Left lung (tissue), 10 donors: Measurements from ENCODE around the gene PCSK5. TPM values are rescaled to one million over a fixed set of nuclear protein-coding genes. Genes with fewer than 3 reads are reported as not detected.

Experiments used
- ATAC-seq: fragments of 200-7000 bp; cut with Tn5 transposase; one replicate; pipeline ENCODE4 v1.9.1; 2020; ENCODE audit warnings: moderate library complexity
- DNase-seq, 4 donors: peaks; one replicate each; pipeline ENCODE4 v3.0.0-alpha.2; 2013 to 2020
- H3K27ac ChIP-seq, 2 donors: fragments of 200-600 bp; sonication (generic) in 1 of 2; one replicate each; pipeline versions ENCODE4 v1.5.0 to v1.8.0; 2020 to 2021
- H3K27me3 ChIP-seq, 2 donors: fragments of 200-600 bp; sonication (generic) in 1 of 2; one replicate each; pipeline versions ENCODE4 v1.5.0 to v1.8.0; 2020 to 2021
- H3K36me3 ChIP-seq, 2 donors: fragments of 200-600 bp; sonication (generic) in 1 of 2; one replicate each; pipeline versions ENCODE4 v1.5.0 to v1.8.0; 2020 to 2021
- H3K4me1 ChIP-seq, 2 donors: fragments of 200-600 bp; one replicate each; pipeline ENCODE4 v1.8.0; 2021
- H3K4me3 ChIP-seq, 2 donors: fragments of 200-600 bp; sonication (generic) in 1 of 2; one replicate each; pipeline versions ENCODE4 v1.5.0 to v1.8.0; 2020 to 2021; ENCODE audit warnings: mild to moderate bottlenecking in 1 of 2
- H3K9me3 ChIP-seq, 2 donors: fragments of 200-600 bp; sonication (generic) in 1 of 2; one replicate each; pipeline versions ENCODE4 v1.5.0 to v1.8.0; 2020 to 2021
- intact Hi-C, 2 donors: fragments of 100-400 bp; cut with DNase I; formaldehyde crosslinking; loops; one replicate each; pipeline versions ENCODE4 v1.11.2 to v1.14.2; 2022
- polyA plus RNA-seq, 6 donors: library from polyadenylated mRNA; unstranded; fragments of 120-200 nt; gene quantifications; one replicate each; pipeline ENCODE4 v1.2.1, GENCODE V29; 2013; ENCODE audit not compliant: insufficient read length in 6 of 6
- total RNA-seq, 2 donors: library from RNA; stranded (reverse); fragmentation: NEBNext Ultra II Directional; extraction: Animal tissue kit (Norgen Biotek cat#: 25700); gene quantifications; one replicate each; pipeline ENCODE4 v1.2.1, GENCODE V29; 2021
- TF ChIP-seq, protein P1 (sequence below), 2 donors: fragments of 200-600 bp; sonication (generic) in 1 of 2; IDR thresholded peaks; one replicate each; pipeline versions ENCODE4 v1.5.0 to v1.8.0; 2021; ENCODE audit warnings: antibody characterized with exemption in 2 of 2
- donor health status: DM: no; HTN: yes; CAD: no.
- donor health status: DM: no; HTN: no; CAD: no.

Gene PCSK5
- total and polyA plus RNA-seq, 8 donors = 6.8 to 20.3 (median 11.3) TPM

DNA sequence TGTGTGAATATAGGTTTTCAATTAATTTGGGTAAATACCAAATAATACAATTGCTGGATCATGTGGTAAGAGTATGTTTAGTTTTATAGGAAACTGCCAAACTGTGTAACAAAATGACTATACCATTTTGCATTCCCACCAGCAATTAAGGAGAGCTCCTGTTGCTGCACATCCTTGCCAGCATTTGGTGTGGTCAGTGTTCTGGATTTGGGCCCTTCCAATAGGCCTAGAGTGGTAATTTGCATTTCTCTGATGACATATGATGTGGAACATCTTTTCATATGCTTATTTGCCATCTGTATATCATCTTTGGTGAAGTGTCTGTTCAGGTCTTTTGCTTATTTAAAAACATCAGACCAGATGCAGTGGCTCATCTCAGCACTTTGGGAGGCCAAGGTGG, 515.4 kb downstream of the PCSK5 start:
- intact Hi-C loops = no loop called here
- no peaks in the 10 kb centered on the region for H3K9me3 ChIP-seq
- no peak for ATAC-seq

More for the DNA sequence above, 515.4 kb downstream of the PCSK5 start:
- TF ChIP-seq, protein P1, sequence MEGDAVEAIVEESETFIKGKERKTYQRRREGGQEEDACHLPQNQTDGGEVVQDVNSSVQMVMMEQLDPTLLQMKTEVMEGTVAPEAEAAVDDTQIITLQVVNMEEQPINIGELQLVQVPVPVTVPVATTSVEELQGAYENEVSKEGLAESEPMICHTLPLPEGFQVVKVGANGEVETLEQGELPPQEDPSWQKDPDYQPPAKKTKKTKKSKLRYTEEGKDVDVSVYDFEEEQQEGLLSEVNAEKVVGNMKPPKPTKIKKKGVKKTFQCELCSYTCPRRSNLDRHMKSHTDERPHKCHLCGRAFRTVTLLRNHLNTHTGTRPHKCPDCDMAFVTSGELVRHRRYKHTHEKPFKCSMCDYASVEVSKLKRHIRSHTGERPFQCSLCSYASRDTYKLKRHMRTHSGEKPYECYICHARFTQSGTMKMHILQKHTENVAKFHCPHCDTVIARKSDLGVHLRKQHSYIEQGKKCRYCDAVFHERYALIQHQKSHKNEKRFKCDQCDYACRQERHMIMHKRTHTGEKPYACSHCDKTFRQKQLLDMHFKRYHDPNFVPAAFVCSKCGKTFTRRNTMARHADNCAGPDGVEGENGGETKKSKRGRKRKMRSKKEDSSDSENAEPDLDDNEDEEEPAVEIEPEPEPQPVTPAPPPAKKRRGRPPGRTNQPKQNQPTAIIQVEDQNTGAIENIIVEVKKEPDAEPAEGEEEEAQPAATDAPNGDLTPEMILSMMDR (IDR thresholded peaks at IDR 0.05) = no peak
- no peaks in the 10 kb centered on the region for H3K4me1 ChIP-seq
- H3K27me3 ChIP-seq = no peaks in the 10 kb centered on the region
- no peak overlapping the region for H3K4me3 ChIP-seq
- H3K27ac ChIP-seq = no peak overlapping the region
- H3K36me3 ChIP-seq = no peaks in the 10 kb centered on the region
- DNase-seq = no peak
